Stimulated activated naive CD8-positive, alpha-beta T cell treated with anti-CD3 and anti-CD28 coated beads, Interleukin-15, amount 100 ng/mL, for 72 hours (primary cell): ENCODE measurements around the gene DCAF11.

Experiments
- ATAC-seq: fragments of 150-1000 bp; cut with Tn5 transposase; 2 replicates; pipeline ENCODE4 v1.10.0; 2021; ENCODE audit warnings: mild to moderate bottlenecking, moderate library complexity
- DNase-seq, 2 donors: peaks; one replicate each; pipeline ENCODE4 v3.0.0; 2021 to 2022
- H3K27ac Mint-ChIP-seq, 2 donors: one replicate each; pipeline ENCODE4 v1.8.0; 2022; ENCODE audit warnings: mild to moderate bottlenecking in 2 of 2, mixed read lengths in 2 of 2, moderate library complexity in 2 of 2
- H3K27me3 Mint-ChIP-seq: one replicate; pipeline ENCODE4 v1.8.0; 2022; ENCODE audit warnings: mixed read lengths
- H3K4me1 Mint-ChIP-seq: one replicate; pipeline ENCODE4 v1.8.0; 2022; ENCODE audit warnings: mild to moderate bottlenecking, mixed read lengths
- H3K4me3 Mint-ChIP-seq, 2 donors: one replicate each; pipeline ENCODE4 v1.8.0; 2022; ENCODE audit warnings: mild to moderate bottlenecking in 2 of 2, mixed read lengths in 2 of 2, moderate library complexity in 1 of 2
- H3K9me3 Mint-ChIP-seq, 2 donors: one replicate each; pipeline ENCODE4 v1.8.0; 2022; ENCODE audit warnings: mixed read lengths in 2 of 2

Gene DCAF11

DNA sequence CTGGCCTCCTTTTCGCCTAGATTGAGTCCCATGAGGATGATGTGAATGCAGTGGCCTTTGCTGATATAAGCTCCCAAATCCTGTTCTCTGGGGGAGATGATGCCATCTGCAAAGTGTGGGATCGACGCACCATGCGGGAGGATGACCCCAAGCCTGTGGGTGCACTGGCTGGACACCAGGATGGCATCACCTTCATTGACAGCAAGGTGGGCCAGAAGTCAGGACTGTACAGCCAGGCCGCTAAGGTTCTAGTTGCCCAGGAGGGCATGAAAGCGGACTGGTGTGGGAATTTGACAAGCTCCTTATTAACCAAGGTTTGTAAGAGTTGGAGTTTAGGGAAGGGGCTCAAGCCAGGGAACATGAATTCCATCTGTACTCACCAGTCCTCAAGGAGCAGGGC, 5.1 kb downstream of the DCAF11 start:
- DNase-seq (no peak), ATAC-seq (no peak)
- Mint-ChIP-seq H3K27me3 (no peaks in the 10 kb centered on the region), H3K27ac (no peak overlapping the region), H3K4me1 (peaks cover 35% of the 10 kb centered on the region), H3K9me3 (no peaks in the 10 kb centered on the region), H3K4me3 (no peak overlapping the region)

DNA sequence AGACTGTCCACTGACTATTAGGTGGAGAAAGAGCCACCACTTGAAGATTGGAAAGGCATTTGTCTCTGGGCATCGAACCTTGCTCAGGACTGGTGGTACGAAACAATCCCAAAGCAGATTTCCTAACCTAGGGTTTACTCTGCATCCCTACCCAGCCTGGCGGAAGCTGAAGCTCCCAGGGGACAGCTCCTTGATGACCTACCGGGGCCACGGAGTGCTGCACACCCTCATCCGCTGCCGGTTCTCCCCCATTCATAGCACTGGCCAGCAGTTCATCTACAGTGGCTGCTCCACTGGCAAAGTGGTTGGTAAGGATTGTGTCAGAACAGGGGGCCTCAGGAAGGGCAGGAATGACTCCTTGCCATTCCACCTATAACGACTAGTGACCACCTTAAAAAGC, 6.6 kb downstream of the DCAF11 start:
- peaks cover 23% of the 10 kb centered on the region for H3K4me1 Mint-ChIP-seq
- no peak overlapping the region for H3K27ac Mint-ChIP-seq
- no peaks in the 10 kb centered on the region for H3K27me3 Mint-ChIP-seq
- no peaks in the 10 kb centered on the region for H3K9me3 Mint-ChIP-seq
- ATAC-seq = no peak
- no peak for DNase-seq
- no peak overlapping the region for H3K4me3 Mint-ChIP-seq

DNA sequence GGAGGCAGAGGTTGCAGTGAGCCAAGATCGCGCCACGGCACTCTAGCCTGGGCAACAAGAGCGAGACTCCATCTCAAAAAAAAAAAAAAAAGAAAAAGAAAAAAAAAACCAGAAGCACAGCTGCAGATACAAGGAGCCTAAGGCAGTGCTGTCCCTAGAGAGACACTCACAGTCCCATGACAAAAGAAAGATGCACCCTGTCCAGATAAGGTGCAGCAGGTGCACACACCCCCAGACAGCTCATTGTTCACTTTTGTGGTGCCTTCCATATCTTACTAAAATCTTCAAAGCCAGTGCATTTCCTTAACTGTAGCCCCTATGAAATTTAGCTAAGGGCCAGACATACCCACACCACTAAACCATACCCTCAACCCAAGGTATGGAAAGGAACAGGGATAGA, 7.8 kb downstream of the DCAF11 start:
- peak overlapping the region in 1 of 2 donors; percentile 19 for H3K27ac Mint-ChIP-seq
- DNase-seq (no peak), ATAC-seq (peak; percentile 39)
- H3K27me3 Mint-ChIP-seq = no peaks in the 10 kb centered on the region
- no peaks in the 10 kb centered on the region for H3K9me3 Mint-ChIP-seq
- H3K4me3 Mint-ChIP-seq = no peak overlapping the region
- H3K4me1 Mint-ChIP-seq = peaks cover 12% of the 10 kb centered on the region

- no peaks in the 10 kb centered on the region for H3K9me3 Mint-ChIP-seq
- ATAC-seq = peak; percentile 18
- peaks cover 15% of the 10 kb centered on the region for H3K4me1 Mint-ChIP-seq
- no peak overlapping the region for H3K4me3 Mint-ChIP-seq
- DNase-seq = no peak
- H3K27me3 Mint-ChIP-seq = no peaks in the 10 kb centered on the region
- peak overlapping the region in 1 of 2 donors; percentile 19 for H3K27ac Mint-ChIP-seq
These were observed 8.3 kb downstream of the DCAF11 start for GRCh38 chr14:24122898-24123297.

DNA sequence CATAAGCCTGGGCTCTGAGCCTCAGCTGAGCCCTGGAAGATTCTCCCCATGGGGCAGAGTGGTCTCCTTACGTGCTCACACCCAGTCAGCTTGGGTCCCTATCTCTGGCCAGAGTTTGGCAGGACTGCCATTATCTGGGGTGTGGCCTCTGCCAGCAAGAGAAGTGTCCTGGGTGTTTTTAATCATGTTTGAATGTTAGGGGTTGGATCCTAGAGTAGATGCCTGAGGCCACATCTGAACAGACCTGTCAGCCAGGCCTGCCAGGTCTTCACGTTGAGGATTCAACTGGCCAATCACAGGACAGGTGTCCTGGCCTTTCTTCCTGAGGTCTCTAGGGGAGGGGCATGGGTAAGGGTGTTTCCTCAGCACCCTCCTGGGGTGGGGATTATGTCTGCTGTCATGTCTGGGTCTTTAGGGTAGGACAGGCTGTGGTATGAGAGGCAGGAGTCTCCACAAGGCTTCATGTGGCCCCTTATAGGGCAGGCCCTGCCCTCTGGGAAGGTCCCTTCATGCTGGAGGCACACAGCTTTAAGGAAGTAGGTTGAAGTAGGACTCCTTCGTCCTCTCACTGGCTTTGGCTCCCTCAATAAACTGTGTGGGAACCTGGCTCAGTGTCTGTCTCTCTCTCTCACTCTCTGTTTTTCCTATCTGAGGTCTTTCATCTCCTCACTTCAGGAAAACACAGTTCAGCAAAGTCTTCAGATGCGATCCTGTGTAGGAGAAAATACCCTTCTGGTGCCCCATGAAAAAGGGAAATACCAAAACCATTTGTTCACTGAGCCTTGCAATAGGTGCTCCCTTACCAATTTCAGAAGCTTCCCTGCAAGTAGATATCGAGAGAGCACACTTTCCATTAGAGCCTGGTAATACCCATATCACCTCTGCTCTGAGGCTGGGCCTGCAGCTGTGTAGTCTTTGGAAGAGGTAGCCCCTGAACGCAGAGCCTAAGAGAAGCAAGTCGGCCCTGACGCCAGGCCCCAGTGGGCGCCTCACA, 9.1 kb downstream of the DCAF11 start:
- Mint-ChIP-seq H3K9me3 (no peaks in the 10 kb centered on the region), H3K27ac (peak overlapping the region in 1 of 2 donors; percentile 54), H3K4me1 (peaks cover 18% of the 10 kb centered on the region), H3K27me3 (no peaks in the 10 kb centered on the region), H3K4me3 (no peak overlapping the region)
- DNase-seq (no peak), ATAC-seq (peak; percentile 54)

DNA sequence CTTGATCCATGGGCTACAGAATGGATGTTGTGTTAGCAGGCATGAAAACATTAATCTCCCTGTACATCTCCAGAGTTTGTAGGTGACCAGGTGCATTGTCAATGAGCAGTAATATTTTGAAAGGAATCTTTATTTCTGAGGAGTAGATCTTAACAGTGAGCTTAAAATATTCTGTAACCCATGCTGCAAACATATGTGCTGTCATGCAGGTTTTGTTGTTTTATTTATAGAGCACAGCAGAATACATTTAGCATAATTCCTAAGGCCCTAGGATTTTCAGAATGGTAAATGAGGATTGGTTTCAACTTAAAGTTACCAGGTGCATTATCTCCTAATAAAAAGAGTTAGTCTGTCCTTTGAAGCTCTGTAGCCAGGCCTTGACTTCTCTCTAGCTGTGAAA, 12.4 kb downstream of the DCAF11 start:
- Mint-ChIP-seq H3K4me1 (peaks cover 28% of the 10 kb centered on the region), H3K9me3 (no peaks in the 10 kb centered on the region), H3K27ac (no peak overlapping the region), H3K4me3 (no peak overlapping the region), H3K27me3 (no peaks in the 10 kb centered on the region)
- DNase-seq (no peak), ATAC-seq (no peak)

DNA sequence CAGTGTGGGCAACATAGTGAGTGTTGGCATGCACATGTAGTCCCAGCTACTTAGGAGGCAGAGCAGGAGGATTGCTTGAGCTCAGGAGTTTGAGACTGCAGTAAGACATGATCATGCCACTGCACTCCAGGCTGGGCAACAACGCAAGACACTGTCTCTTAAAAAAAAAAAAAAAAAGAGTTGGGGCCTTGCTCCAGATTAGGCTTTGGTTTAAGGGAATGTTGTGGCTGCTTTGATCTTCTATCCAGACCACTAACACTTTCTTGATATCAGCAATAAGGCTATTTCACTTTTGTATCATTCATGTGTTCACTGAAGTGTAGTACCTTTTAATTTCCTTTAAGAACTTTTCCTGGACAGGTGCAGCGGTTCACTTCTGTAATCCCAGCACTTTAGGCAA, 13.1 kb downstream of the DCAF11 start:
- Mint-ChIP-seq H3K27me3 (no peaks in the 10 kb centered on the region), H3K4me1 (peaks cover 36% of the 10 kb centered on the region), H3K27ac (no peak overlapping the region), H3K4me3 (no peak overlapping the region), H3K9me3 (no peaks in the 10 kb centered on the region)
- ATAC-seq (no peak), DNase-seq (no peak)

- no peaks in the 10 kb centered on the region for H3K27me3 Mint-ChIP-seq
- H3K4me1 Mint-ChIP-seq = peaks cover 30% of the 10 kb centered on the region
- H3K9me3 Mint-ChIP-seq = no peaks in the 10 kb centered on the region
- ATAC-seq (no peak), DNase-seq (no peak)
- H3K4me3 Mint-ChIP-seq = no peak overlapping the region
- no peak overlapping the region for H3K27ac Mint-ChIP-seq
These were observed 14.9 kb downstream of the DCAF11 start for GRCh38 chr14:24129410-24129998.

GRCh38 chr14:24130380-24130716, 15.8 kb downstream of the DCAF11 start, which contains the start of gene FITM1:
Gene FITM1, plus strand, starts transcription at chr14:24130659. Its CDS starts 905 bp downstream, at chr14:24131564.
- Mint-ChIP-seq H3K9me3 (no peaks in the 10 kb centered on the region), H3K4me3 (no peak within 1 kb of the TSS), H3K4me1 (peaks cover 36% of the 10 kb centered on the region), H3K27me3 (no peaks in the 10 kb centered on the region), H3K27ac (no peak within 1 kb of the TSS)
- ATAC-seq (no peak), DNase-seq (no peak)

- Mint-ChIP-seq H3K4me3 (no peak overlapping the region), H3K27ac (no peak overlapping the region), H3K4me1 (peaks cover 40% of the 10 kb centered on the region), H3K9me3 (no peaks in the 10 kb centered on the region), H3K27me3 (no peaks in the 10 kb centered on the region)
- DNase-seq (no peak), ATAC-seq (no peak)
These were observed 16.4 kb downstream of the DCAF11 start for GRCh38 chr14:24130717-24131548.

DNA sequence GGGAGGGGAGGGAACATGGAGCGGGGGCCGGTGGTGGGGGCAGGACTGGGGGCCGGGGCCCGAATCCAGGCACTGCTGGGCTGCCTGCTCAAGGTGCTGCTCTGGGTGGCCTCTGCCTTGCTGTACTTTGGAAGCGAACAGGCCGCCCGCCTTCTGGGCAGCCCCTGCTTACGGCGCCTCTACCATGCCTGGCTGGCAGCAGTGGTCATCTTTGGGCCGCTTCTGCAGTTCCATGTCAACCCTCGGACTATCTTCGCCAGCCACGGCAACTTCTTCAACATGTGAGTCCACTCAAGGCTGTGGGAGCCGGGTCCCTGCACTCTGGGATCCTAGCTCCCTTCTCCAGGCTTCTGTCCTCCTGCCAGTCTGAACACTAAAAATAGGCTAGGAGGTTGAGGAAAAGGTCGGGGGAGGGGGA, 17.0 kb downstream of the DCAF11 start:
- DNase-seq = no peak
- H3K4me3 Mint-ChIP-seq = peak overlapping the region in 1 of 2 donors; percentile 73
- no peaks in the 10 kb centered on the region for H3K9me3 Mint-ChIP-seq
- peak overlapping the region in 1 of 2 donors; percentile 74 for H3K27ac Mint-ChIP-seq
- H3K27me3 Mint-ChIP-seq = no peaks in the 10 kb centered on the region
- no peak for ATAC-seq
- H3K4me1 Mint-ChIP-seq = peaks cover 40% of the 10 kb centered on the region

- Mint-ChIP-seq H3K9me3 (no peaks in the 10 kb centered on the region), H3K4me3 (peak overlapping the region; percentile 52 to 73), H3K4me1 (peaks cover 46% of the 10 kb centered on the region), H3K27me3 (no peaks in the 10 kb centered on the region), H3K27ac (peak overlapping the region; percentile 90 to 95)
- ATAC-seq (no peak), DNase-seq (peak; percentile 32 to 40)
These were observed 17.6 kb downstream of the DCAF11 start for GRCh38 chr14:24132061-24132685.

DNA sequence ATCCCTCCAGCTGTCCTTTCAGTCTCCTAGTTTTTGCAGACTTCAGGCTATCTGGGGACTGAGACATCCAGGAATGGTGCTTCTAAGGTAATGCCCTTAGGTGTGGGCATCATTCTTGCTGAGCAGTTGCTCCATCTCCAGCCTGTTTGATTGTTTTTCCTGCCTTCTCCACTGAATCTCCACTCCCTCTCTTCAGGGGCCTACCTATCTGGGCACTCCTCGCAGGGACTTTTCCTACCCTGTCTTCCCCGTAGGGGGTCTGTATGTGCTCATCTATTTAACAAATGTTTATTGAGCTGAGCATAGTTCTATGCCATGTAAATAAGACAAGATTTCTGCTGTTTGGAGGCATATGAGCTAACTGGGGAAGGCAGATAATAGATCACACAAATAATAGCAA, 18.4 kb downstream of the DCAF11 start:
- no peak for ATAC-seq
- Mint-ChIP-seq H3K27me3 (no peaks in the 10 kb centered on the region), H3K27ac (peak overlapping the region; percentile 90 to 95), H3K4me1 (peaks cover 50% of the 10 kb centered on the region), H3K4me3 (peak overlapping the region; percentile 52 to 73), H3K9me3 (no peaks in the 10 kb centered on the region)
- no peak for DNase-seq

- DNase-seq (no peak), ATAC-seq (no peak)
- Mint-ChIP-seq H3K9me3 (no peaks in the 10 kb centered on the region), H3K4me3 (no peak overlapping the region), H3K4me1 (peaks cover 56% of the 10 kb centered on the region), H3K27ac (no peak overlapping the region), H3K27me3 (no peaks in the 10 kb centered on the region)
These were observed 19.2 kb downstream of the DCAF11 start for GRCh38 chr14:24133735-24134134.

DNA sequence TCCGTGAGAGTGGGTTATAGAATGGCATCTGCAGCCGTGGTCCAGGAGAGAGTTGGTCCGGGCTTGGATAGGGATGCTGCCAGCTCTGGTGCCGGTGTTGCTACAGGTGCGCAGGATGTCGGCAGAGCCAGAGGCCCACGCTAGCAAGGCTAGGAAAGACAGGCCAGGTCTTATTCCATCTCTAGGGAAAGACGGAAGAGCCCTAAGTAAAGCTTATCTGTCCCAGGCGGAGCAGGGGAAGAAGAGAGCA, 20.9 kb downstream of the DCAF11 start:
- H3K4me1 Mint-ChIP-seq = peaks cover 68% of the 10 kb centered on the region
- peak overlapping the region; percentile 91 to 98 for H3K4me3 Mint-ChIP-seq
- H3K27ac Mint-ChIP-seq = peak overlapping the region; percentile 79 to 92
- no peaks in the 10 kb centered on the region for H3K27me3 Mint-ChIP-seq
- ATAC-seq (peak; percentile 3), DNase-seq (no peak)
- H3K9me3 Mint-ChIP-seq = no peaks in the 10 kb centered on the region
